Osteocyte (in vitro differentiated cells): ENCODE results near the gene CRYBA2. TPM values are rescaled to one million over a fixed set of nuclear protein-coding genes. Genes with fewer than 3 reads are reported as not detected.

ENCODE experiments used
- DNase-seq: peaks from one replicate; pipeline ENCODE4 v3.0.0; 2021; ENCODE audit warnings: mixed read lengths; ENCODE audit not compliant: unreplicated experiment; ENCODE audit errors: extremely low spot score
- H3K27ac Mint-ChIP-seq: one replicate; pipeline ENCODE4 v1.8.0; 2021; ENCODE audit warnings: mild to moderate bottlenecking, mixed read lengths; ENCODE audit not compliant: unreplicated experiment
- H3K27me3 Mint-ChIP-seq: one replicate; pipeline ENCODE4 v1.8.0; 2021; ENCODE audit warnings: mixed read lengths; ENCODE audit not compliant: unreplicated experiment
- H3K36me3 Mint-ChIP-seq: one replicate; pipeline ENCODE4 v1.8.0; 2021; ENCODE audit warnings: mixed read lengths; ENCODE audit not compliant: unreplicated experiment
- H3K4me1 Mint-ChIP-seq: one replicate; pipeline ENCODE4 v1.8.0; 2021; ENCODE audit warnings: mixed read lengths; ENCODE audit not compliant: unreplicated experiment
- H3K4me3 Mint-ChIP-seq: one replicate; pipeline ENCODE4 v1.8.0; 2021; ENCODE audit warnings: mild to moderate bottlenecking, moderate library complexity, mixed read lengths; ENCODE audit not compliant: unreplicated experiment
- H3K9me3 Mint-ChIP-seq: one replicate; pipeline ENCODE4 v1.8.0; 2021; ENCODE audit warnings: mixed read lengths; ENCODE audit not compliant: unreplicated experiment
- total RNA-seq: library from RNA; stranded (reverse); gene quantifications from 2 replicates; pipeline ENCODE4 v1.2.1, GENCODE V29; 2021
- TF ChIP-seq, protein P1 (sequence below): fragments of 200-600 bp; sonication (generic); IDR thresholded peaks from 2 replicates; pipeline ENCODE4 v1.5.0; 2021; ENCODE audit warnings: antibody characterized with exemption, mild to moderate bottlenecking, moderate library complexity

The CRYBA2 gene
- total RNA-seq, 1 donor from 2014 or later = not detected

DNA sequence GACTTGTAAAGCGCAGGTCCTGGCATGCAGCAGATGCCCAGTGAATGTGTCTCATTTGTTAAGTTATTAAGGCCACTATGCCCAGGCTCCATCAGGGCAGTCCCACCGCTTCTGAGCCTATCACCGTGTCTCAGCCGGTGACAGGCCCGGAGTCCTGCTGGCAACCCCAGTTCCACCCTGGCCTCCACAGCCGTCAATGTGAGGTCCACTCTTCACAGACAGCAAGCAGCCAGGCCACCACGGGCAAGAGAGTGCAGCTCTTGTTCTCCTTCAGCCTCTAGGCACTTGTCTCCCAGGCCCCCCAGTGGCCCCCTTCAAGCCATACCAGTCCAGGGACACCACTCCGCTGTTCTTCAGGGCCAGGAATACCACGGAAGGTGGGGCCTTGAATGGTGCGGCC lies 25.5 kb upstream of the CRYBA2 start:
- Mint-ChIP-seq H3K4me1 (no peaks in the 10 kb centered on the region), H3K36me3 (no peaks in the 10 kb centered on the region), H3K4me3 (no peak overlapping the region), H3K9me3 (no peaks in the 10 kb centered on the region), H3K27me3 (peaks cover 31% of the 10 kb centered on the region), H3K27ac (no peak overlapping the region)
- DNase-seq = no peak
- TF ChIP-seq, protein P1, sequence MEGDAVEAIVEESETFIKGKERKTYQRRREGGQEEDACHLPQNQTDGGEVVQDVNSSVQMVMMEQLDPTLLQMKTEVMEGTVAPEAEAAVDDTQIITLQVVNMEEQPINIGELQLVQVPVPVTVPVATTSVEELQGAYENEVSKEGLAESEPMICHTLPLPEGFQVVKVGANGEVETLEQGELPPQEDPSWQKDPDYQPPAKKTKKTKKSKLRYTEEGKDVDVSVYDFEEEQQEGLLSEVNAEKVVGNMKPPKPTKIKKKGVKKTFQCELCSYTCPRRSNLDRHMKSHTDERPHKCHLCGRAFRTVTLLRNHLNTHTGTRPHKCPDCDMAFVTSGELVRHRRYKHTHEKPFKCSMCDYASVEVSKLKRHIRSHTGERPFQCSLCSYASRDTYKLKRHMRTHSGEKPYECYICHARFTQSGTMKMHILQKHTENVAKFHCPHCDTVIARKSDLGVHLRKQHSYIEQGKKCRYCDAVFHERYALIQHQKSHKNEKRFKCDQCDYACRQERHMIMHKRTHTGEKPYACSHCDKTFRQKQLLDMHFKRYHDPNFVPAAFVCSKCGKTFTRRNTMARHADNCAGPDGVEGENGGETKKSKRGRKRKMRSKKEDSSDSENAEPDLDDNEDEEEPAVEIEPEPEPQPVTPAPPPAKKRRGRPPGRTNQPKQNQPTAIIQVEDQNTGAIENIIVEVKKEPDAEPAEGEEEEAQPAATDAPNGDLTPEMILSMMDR = no peak

DNA sequence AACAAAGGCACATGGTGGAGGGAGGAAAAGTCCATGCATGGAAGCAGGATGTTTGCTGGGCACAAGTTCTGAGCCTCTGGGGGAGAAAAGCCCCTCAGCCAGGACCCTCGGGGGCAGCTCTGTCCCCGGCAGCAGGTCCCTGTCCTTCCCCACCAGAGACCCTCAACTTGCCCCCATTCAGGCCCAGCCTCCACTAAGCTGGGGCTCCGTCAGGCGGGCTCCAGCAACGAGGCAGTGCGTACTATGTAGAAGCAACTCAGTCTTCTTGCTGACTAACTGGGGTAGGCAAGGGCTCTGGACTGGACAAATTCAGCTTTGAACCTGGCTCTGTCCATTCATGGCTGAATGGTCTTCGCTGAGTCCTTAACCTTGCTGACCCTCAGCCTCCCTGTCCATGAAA lies 25.1 kb upstream of the CRYBA2 start:
- no peak for DNase-seq
- peaks cover 34% of the 10 kb centered on the region for H3K27me3 Mint-ChIP-seq
- no peaks in the 10 kb centered on the region for H3K9me3 Mint-ChIP-seq
- TF ChIP-seq, protein P1 = no peak
- H3K4me1 Mint-ChIP-seq = no peaks in the 10 kb centered on the region
- no peak overlapping the region for H3K27ac Mint-ChIP-seq
- H3K36me3 Mint-ChIP-seq = no peaks in the 10 kb centered on the region
- H3K4me3 Mint-ChIP-seq = no peak overlapping the region

DNA sequence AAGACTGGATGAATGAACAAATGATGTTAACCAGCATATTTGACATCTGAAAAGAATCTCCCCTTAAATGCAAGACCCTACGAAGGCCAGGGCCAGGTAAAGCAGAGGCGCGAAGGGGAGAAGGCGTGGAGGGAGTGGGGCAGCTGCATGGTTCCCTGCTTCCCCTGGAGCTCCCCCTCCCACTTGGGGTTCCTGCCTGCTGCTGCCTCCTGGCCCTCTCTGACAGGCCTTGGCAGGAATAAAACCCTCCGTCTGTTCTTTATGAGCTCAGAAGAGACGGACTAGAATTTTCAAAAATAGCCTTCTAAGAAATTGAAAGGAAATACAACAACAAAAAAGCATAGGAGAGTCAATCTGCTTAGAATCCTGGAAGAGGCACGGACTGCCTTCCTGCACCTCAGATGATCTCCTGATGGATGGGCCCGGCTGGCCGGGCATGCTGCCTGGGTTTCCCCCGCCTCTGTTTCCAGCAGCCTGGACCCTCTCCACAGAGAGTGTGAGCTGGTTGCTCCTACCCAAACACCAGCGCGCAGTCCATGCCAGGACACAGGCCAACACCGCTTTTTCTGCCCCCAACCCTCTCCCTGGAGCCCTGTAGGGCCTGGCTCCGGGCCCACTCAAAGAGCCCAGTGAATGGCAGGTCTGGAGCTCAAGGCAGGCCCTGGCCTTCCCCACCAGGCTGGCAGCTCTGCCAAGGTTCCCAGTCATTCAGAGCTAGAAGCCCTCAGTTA lies 24.1 kb upstream of the CRYBA2 start:
- H3K27ac Mint-ChIP-seq = no peak overlapping the region
- no peaks in the 10 kb centered on the region for H3K9me3 Mint-ChIP-seq
- no peak overlapping the region for H3K4me3 Mint-ChIP-seq
- peaks cover 38% of the 10 kb centered on the region for H3K27me3 Mint-ChIP-seq
- H3K4me1 Mint-ChIP-seq = no peaks in the 10 kb centered on the region
- DNase-seq = no peak
- H3K36me3 Mint-ChIP-seq = no peaks in the 10 kb centered on the region
- TF ChIP-seq, protein P1 = no peak

DNA sequence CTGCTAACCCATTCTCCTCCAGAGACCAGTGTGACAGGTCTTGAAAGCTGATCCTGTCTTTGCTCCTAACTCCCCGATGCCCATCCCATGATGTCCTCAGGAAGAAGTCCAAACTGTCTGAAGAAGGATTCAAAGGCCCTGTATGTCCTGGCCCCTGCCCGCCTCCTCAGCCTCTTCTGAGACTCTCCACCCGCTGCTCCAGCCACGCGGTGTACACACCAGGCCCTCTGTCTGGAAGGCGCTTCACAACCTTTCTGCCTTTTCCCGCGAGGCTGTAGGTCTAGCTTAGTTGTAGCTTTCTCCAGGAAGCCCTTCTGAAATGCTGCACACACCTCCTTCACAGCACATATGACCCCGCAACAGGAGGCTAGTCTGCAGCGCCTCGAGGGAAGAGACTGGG lies 23.5 kb upstream of the CRYBA2 start:
- no peak for DNase-seq
- TF ChIP-seq, protein P1 = no peak
- Mint-ChIP-seq H3K27ac (no peak overlapping the region), H3K4me1 (no peaks in the 10 kb centered on the region), H3K4me3 (no peak overlapping the region), H3K27me3 (peaks cover 40% of the 10 kb centered on the region), H3K9me3 (no peaks in the 10 kb centered on the region), H3K36me3 (no peaks in the 10 kb centered on the region)

DNA sequence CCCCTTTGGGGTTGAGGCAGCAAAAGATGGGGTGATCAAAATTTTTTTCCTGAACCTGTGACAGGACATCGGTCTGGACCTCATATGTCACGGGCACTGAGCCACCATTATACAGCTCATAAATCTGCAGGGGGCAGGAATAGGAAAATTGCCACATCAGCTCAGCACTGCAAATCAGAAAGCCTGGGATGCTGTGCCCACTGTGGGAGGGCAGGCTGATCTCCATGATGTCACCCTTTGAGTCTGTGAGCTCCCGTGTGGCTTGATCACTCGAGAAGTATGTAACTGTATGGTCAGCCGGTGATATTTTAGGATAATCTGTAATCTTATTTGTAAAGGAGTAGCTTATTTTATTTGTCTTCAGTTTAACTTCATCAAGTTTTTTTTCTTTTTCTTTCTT lies 17.7 kb upstream of the CRYBA2 start:
- H3K4me3 Mint-ChIP-seq = no peak overlapping the region
- no peak for DNase-seq
- H3K36me3 Mint-ChIP-seq = no peaks in the 10 kb centered on the region
- TF ChIP-seq, protein P1 = no peak
- H3K4me1 Mint-ChIP-seq = no peaks in the 10 kb centered on the region
- H3K27me3 Mint-ChIP-seq = peaks cover 25% of the 10 kb centered on the region
- H3K9me3 Mint-ChIP-seq = no peaks in the 10 kb centered on the region
- no peak overlapping the region for H3K27ac Mint-ChIP-seq
